ENCODE results near the gene ADAD2.

Gene ADAD2

GRCh38 chr16:84161801-84162200 is 29.2 kb upstream of the ADAD2 start:
- Histone ChIP-seq H3K4me1 (ENCODE audit: low read length) (no peaks in the 10 kb centered on the region), H2AFZ (ENCODE audit: low read length) (no peak overlapping the region), H3K9me3 (replicated peaks; ENCODE audit: insufficient read depth, low read length) (no peaks in the 10 kb centered on the region), H3K9ac (ENCODE audit: low read length) (no peak overlapping the region), H3K27me3 (replicated peaks; ENCODE audit: insufficient read depth, low read length) (no peaks in the 10 kb centered on the region), H3K9me2 (replicated peaks; ENCODE audit: insufficient read depth, low read length) (no peaks in the 10 kb centered on the region), H3K27ac (ENCODE audit: low read length) (no peak overlapping the region), H3K4me3 (ENCODE audit: low read length) (no peak overlapping the region), H3K4me2 (ENCODE audit: low read depth, low read length) (no peak overlapping the region), H4K20me1 (ENCODE audit: insufficient read depth, low read length) (no peaks in the 10 kb centered on the region), H3K36me3 (replicated peaks; ENCODE audit: insufficient read depth, low read length) (no peaks in the 10 kb centered on the region), H3K79me2 (ENCODE audit: low read length) (no peaks in the 10 kb centered on the region), H3F3A (ENCODE audit: insufficient read depth, low read length) (no peaks in the 10 kb centered on the region)
- TF ChIP-seq EZH2phosphoT487 (IDR thresholded peaks at IDR 0.05; ENCODE audit: low read length) (no peak), EZH2 (optimal IDR thresholded peaks at IDR 0.05; ENCODE audit: low read depth, low read length) (no peak), CTCF (IDR thresholded peaks at IDR 0.05; ENCODE audit: low read length) (no peak)
- no peak for DNase-seq

GRCh38 chr16:84165746-84166145 is 25.2 kb upstream of the ADAD2 start:
- Histone ChIP-seq H3K9me3 (replicated peaks; ENCODE audit: insufficient read depth, low read length) (no peaks in the 10 kb centered on the region), H3K9me2 (replicated peaks; ENCODE audit: insufficient read depth, low read length) (no peaks in the 10 kb centered on the region), H3F3A (ENCODE audit: insufficient read depth, low read length) (no peaks in the 10 kb centered on the region), H3K4me2 (ENCODE audit: low read depth, low read length) (no peak overlapping the region), H3K79me2 (ENCODE audit: low read length) (no peaks in the 10 kb centered on the region), H3K4me3 (ENCODE audit: low read length) (no peak overlapping the region), H2AFZ (ENCODE audit: low read length) (no peak overlapping the region), H3K27ac (ENCODE audit: low read length) (no peak overlapping the region), H4K20me1 (ENCODE audit: insufficient read depth, low read length) (no peaks in the 10 kb centered on the region), H3K4me1 (ENCODE audit: low read length) (no peaks in the 10 kb centered on the region), H3K27me3 (replicated peaks; ENCODE audit: insufficient read depth, low read length) (no peaks in the 10 kb centered on the region), H3K36me3 (replicated peaks; ENCODE audit: insufficient read depth, low read length) (no peaks in the 10 kb centered on the region), H3K9ac (ENCODE audit: low read length) (no peak overlapping the region)
- no peak for DNase-seq
- TF ChIP-seq CTCF (IDR thresholded peaks at IDR 0.05; ENCODE audit: low read length) (no peak), EZH2phosphoT487 (IDR thresholded peaks at IDR 0.05; ENCODE audit: low read length) (no peak), EZH2 (optimal IDR thresholded peaks at IDR 0.05; ENCODE audit: low read depth, low read length) (no peak)

GRCh38 chr16:84166796-84167695 is 23.9 kb upstream of the ADAD2 start:
- Histone ChIP-seq H3K4me1 (ENCODE audit: low read length) (no peaks in the 10 kb centered on the region), H3K9me2 (replicated peaks; ENCODE audit: insufficient read depth, low read length) (no peaks in the 10 kb centered on the region), H3K27me3 (replicated peaks; ENCODE audit: insufficient read depth, low read length) (no peaks in the 10 kb centered on the region), H3K9ac (ENCODE audit: low read length) (no peak overlapping the region), H3K36me3 (replicated peaks; ENCODE audit: insufficient read depth, low read length) (no peaks in the 10 kb centered on the region), H3F3A (ENCODE audit: insufficient read depth, low read length) (no peaks in the 10 kb centered on the region), H3K27ac (ENCODE audit: low read length) (no peak overlapping the region), H3K79me2 (ENCODE audit: low read length) (no peaks in the 10 kb centered on the region), H3K9me3 (replicated peaks; ENCODE audit: insufficient read depth, low read length) (no peaks in the 10 kb centered on the region), H4K20me1 (ENCODE audit: insufficient read depth, low read length) (no peaks in the 10 kb centered on the region), H3K4me2 (ENCODE audit: low read depth, low read length) (no peak overlapping the region), H3K4me3 (ENCODE audit: low read length) (no peak overlapping the region), H2AFZ (ENCODE audit: low read length) (no peak overlapping the region)
- TF ChIP-seq EZH2 (optimal IDR thresholded peaks at IDR 0.05; ENCODE audit: low read depth, low read length) (no peak), CTCF (IDR thresholded peaks at IDR 0.05; ENCODE audit: low read length) (no peak), EZH2phosphoT487 (IDR thresholded peaks at IDR 0.05; ENCODE audit: low read length) (no peak)
- DNase-seq, result no peak

All from MM.1S (cell line).